HCT116 (cell line): ENCODE results near the gene RNF148. TPM values are rescaled to one million over a fixed set of nuclear protein-coding genes. Genes with fewer than 3 reads are reported as not detected.

ENCODE experiments used
- ATAC-seq: fragments of 200-7000 bp; cut with Tn5 transposase; 2 replicates; pipeline ENCODE4 v1.9.1; 2020; ENCODE audit warnings: mild to moderate bottlenecking, moderate library complexity
- BruUV-seq: library from RNA; stranded (reverse); fragments of 400-500 nt; replicated peaks from 2 replicates; lab custom pipeline; 2021; lab: Mats Ljungman, UMichigan
- CTCF ChIA-PET: fragments of 300-600 bp; sonication (Branson Sonifier 250); formaldehyde crosslinking; loops from one replicate; lab custom pipeline; 2021; ENCODE audit warnings: antibody characterized with exemption; lab: Charles Lee
- POLR2A ChIA-PET: fragments of 300-600, 350-600 bp; sonication (Branson Sonifier 250); formaldehyde crosslinking; loops from one replicate; lab custom pipeline; 2021; ENCODE audit warnings: antibody characterized with exemption; lab: Charles Lee
- RAD21 ChIA-PET, 2 experiments: fragments of 300-600 bp; sonication (Branson Sonifier 250); formaldehyde crosslinking; loops; one replicate each; lab custom pipeline; 2023; ENCODE audit warnings: low total read pairs in 2 of 2; ENCODE audit not compliant: uncharacterized antibody in 2 of 2, unreplicated experiment in 2 of 2, low non-redundant PET in 1 of 2; lab: Charles Lee
- DNase-seq: peaks from one replicate; pipeline ENCODE4 v3.0.0-alpha.2; 2010; ENCODE audit warnings: low read depth, low spot score
- H2AFZ ChIP-seq: fragments of 200-600 bp; shearing (Covaris generic), sonication (generic); 2 replicates; pipeline ENCODE4 v1.6.1; 2017; ENCODE audit warnings: low read depth, mixed run types, mixed read lengths, antibody characterized with exemption, low read length; ENCODE audit not compliant: poor library complexity, severe bottlenecking
- H3K27ac ChIP-seq: 2 replicates; pipeline ENCODE4 v1.5.1; 2012; ENCODE audit warnings: low read depth, low read length
- H3K27me3 ChIP-seq: fragments of 200-600 bp; sonication (generic); 2 replicates; pipeline ENCODE4 v1.6.1; 2016; ENCODE audit warnings: mixed run types, low read length, mixed read lengths; ENCODE audit not compliant: insufficient read depth
- H3K36me3 ChIP-seq, 2 experiments: fragments of 200-500 bp in 1 of 2; fragments of 200-600 bp in 1 of 2; sonication (Bioruptor generic) in 1 of 2; sonication (generic) in 1 of 2; 2 replicates each; pipeline versions ENCODE4 v1.5.1 to v1.6.1; 2014 to 2016; ENCODE audit warnings: low read length in 2 of 2, inconsistent platforms in 1 of 2, mixed read lengths in 1 of 2, mixed run types in 1 of 2; ENCODE audit not compliant: insufficient read depth in 2 of 2, control insufficient read depth in 1 of 2
- H3K4me1 ChIP-seq, 2 experiments: fragments of 200-600 bp in 1 of 2; sonication (generic) in 1 of 2; 2 replicates each; pipeline versions ENCODE4 v1.5.1 to v1.6.1; 2012 to 2017; ENCODE audit warnings: low read length in 2 of 2, inconsistent platforms in 1 of 2, mild to moderate bottlenecking in 1 of 2, mixed read lengths in 1 of 2, mixed run types in 1 of 2, moderate library complexity in 1 of 2; ENCODE audit not compliant: insufficient read depth in 2 of 2, control insufficient read depth in 1 of 2
- H3K4me2 ChIP-seq: fragments of 200-600 bp; sonication (generic); 2 replicates; pipeline ENCODE4 v1.6.1; 2017; ENCODE audit warnings: mixed run types, low read length, mixed read lengths
- H3K4me3 ChIP-seq, 2 experiments: fragments of 200-600 bp in 1 of 2; sonication (generic) in 1 of 2; replicated peaks in 1 of 2; 2 replicates each; pipeline ENCODE4 v1.5.1; 2011 to 2016; ENCODE audit warnings: low read length in 2 of 2, control low read depth in 1 of 2, low read depth in 1 of 2, mild to moderate bottlenecking in 1 of 2, mixed read lengths in 1 of 2, mixed run types in 1 of 2
- H3K79me2 ChIP-seq: fragments of 200-600 bp; sonication (generic); 2 replicates; pipeline ENCODE4 v1.6.1; 2017; ENCODE audit warnings: mild to moderate bottlenecking, mixed run types, low read length, moderate library complexity, mixed read lengths; ENCODE audit not compliant: insufficient read depth
- H3K9ac ChIP-seq: fragments of 200-600 bp; sonication (generic); 2 replicates; pipeline ENCODE4 v1.6.1; 2016; ENCODE audit warnings: low read length, mixed read lengths
- H3K9me2 ChIP-seq: fragments of 200-600 bp; sonication (generic), shearing (Covaris generic); 2 replicates; pipeline ENCODE4 v1.6.1; 2017; ENCODE audit warnings: mixed run types, mild to moderate bottlenecking, moderate library complexity; ENCODE audit not compliant: insufficient read depth
- H3K9me3 ChIP-seq, 2 experiments: fragments of 200-500 bp in 1 of 2; fragments of 200-600 bp in 1 of 2; sonication (Bioruptor generic) in 1 of 2; sonication (generic) in 1 of 2; 2 replicates each; pipeline ENCODE4 v1.6.1; 2014 to 2017; ENCODE audit warnings: low read length in 2 of 2, mixed read lengths in 2 of 2, inconsistent platforms in 1 of 2, low read depth in 1 of 2, mild to moderate bottlenecking in 1 of 2, mixed run types in 1 of 2, moderate library complexity in 1 of 2; ENCODE audit not compliant: control insufficient read depth in 1 of 2, insufficient read depth in 1 of 2
- H4K20me1 ChIP-seq: fragments of 200-600 bp; sonication (generic), shearing (Covaris generic); 2 replicates; pipeline ENCODE4 v1.6.1; 2017; ENCODE audit warnings: mixed run types, mild to moderate bottlenecking, moderate library complexity; ENCODE audit not compliant: insufficient read depth
- ATF3 ChIP-seq: IDR thresholded peaks from 2 replicates; pipeline ENCODE4 v1.6.1; 2012
- CTCF ChIP-seq, 3 experiments: fragments of 200-600 bp in 1 of 3; sonication (generic) in 1 of 3; IDR thresholded peaks in 2 of 3; conservative IDR thresholded peaks in 1 of 3; 2 replicates each; pipeline ENCODE4 v1.5.1; 2012 to 2017; ENCODE audit warnings: low read depth in 2 of 3, low read length in 2 of 3, antibody characterized with exemption in 1 of 3, borderline replicate concordance in 1 of 3, control low read depth in 1 of 3, mild to moderate bottlenecking in 1 of 3, mixed read lengths in 1 of 3, mixed run types in 1 of 3, moderate library complexity in 1 of 3; ENCODE audit not compliant: insufficient read depth in 1 of 3
- EGR1 ChIP-seq: IDR thresholded peaks from 2 replicates; pipeline ENCODE4 v1.6.1; 2012; ENCODE audit warnings: low read depth
- ELF1 ChIP-seq: IDR thresholded peaks from 2 replicates; pipeline ENCODE4 v1.6.1; 2012; ENCODE audit warnings: low read depth, borderline replicate concordance
- EZH2 ChIP-seq: fragments of 200-600 bp; sonication (generic); IDR thresholded peaks from 2 replicates; pipeline ENCODE4 v1.6.1; 2017; ENCODE audit warnings: antibody characterized with exemption, mixed run types
- EZH2phosphoT487 ChIP-seq: fragments of 200-600 bp; IDR thresholded peaks from 2 replicates; pipeline ENCODE4 v1.6.1; 2018; ENCODE audit warnings: antibody characterized with exemption, borderline replicate concordance
- FOSL1 ChIP-seq: IDR thresholded peaks from 2 replicates; pipeline ENCODE4 v1.6.1; 2012; ENCODE audit warnings: low read depth
- JUND ChIP-seq: IDR thresholded peaks from 2 replicates; pipeline ENCODE4 v1.6.1; 2012
- POLR2A ChIP-seq: IDR thresholded peaks from 2 replicates; pipeline ENCODE4 v1.7.0; 2011; ENCODE audit warnings: borderline replicate concordance; ENCODE audit not compliant: insufficient read depth, insufficient read length; ENCODE audit errors: extremely low read depth
- POLR2AphosphoS5 ChIP-seq: IDR thresholded peaks from 2 replicates; pipeline ENCODE4 v1.6.1; 2011; ENCODE audit warnings: mild to moderate bottlenecking, low read depth, low read length, moderate library complexity
- RAD21 ChIP-seq: IDR thresholded peaks from 2 replicates; pipeline ENCODE4 v1.6.1; 2012; ENCODE audit warnings: low read depth, mild to moderate bottlenecking
- SIN3A ChIP-seq: IDR thresholded peaks from 2 replicates; pipeline ENCODE4 v1.6.1; 2012; ENCODE audit warnings: low read depth
- TCF7L2 ChIP-seq: IDR thresholded peaks from 2 replicates; pipeline ENCODE4 v1.7.0; 2011; ENCODE audit warnings: borderline replicate concordance, inconsistent platforms; ENCODE audit not compliant: insufficient read depth, insufficient read length; ENCODE audit errors: extremely low read depth
- ZBTB33 ChIP-seq: IDR thresholded peaks from 2 replicates; pipeline ENCODE4 v1.6.1; 2011; ENCODE audit warnings: mild to moderate bottlenecking, low read length, moderate library complexity; ENCODE audit not compliant: insufficient replicate concordance; ENCODE audit errors: extremely low read depth
- intact Hi-C: fragments of 100-400 bp; cut with micrococcal nuclease; formaldehyde crosslinking; loops from 2 replicates; pipeline ENCODE4 v1.10.0; 2022
- total RNA-seq: library from RNA; stranded (reverse); gene quantifications from one replicate; pipeline ENCODE4 v1.2.1, GENCODE V29; 2021; ENCODE audit not compliant: unreplicated experiment

The RNF148 gene
- total RNA-seq, 1 experiment from 2014 or later: 0.22 TPM

- H3K9ac ChIP-seq: no peak overlapping the region
- intact Hi-C loops: no loop called here
- TF ChIP-seq CTCF (IDR thresholded peaks at IDR 0.05 in 2 of 3, conservative IDR thresholded peaks at IDR 0.05 in 1 of 3; ENCODE audit: borderline replicate concordance in 1 of 3, insufficient read depth in 1 of 3, low read depth in 2 of 3, low read length in 2 of 3) (no peak), JUND (no peak), SIN3A (no peak)
- TF ChIP-seq, all 23 proteins: peak for 0
- H3K9me3 ChIP-seq: no peaks in the 10 kb centered on the region
- H3K4me3 ChIP-seq: no peak overlapping the region
- ChIA-PET POLR2A (no interaction called here), CTCF (no interaction called here), RAD21 (no interaction called here)
- no peaks in the 10 kb centered on the region for H3K79me2 ChIP-seq
- no peak overlapping the region for H3K27ac ChIP-seq
- H2AFZ ChIP-seq: no peak overlapping the region
- BruUV-seq: no TSS peak
- no peaks in the 10 kb centered on the region; the same call in 1 of the 2 replicates for H4K20me1 ChIP-seq
- no peaks in the 10 kb centered on the region for H3K36me3 ChIP-seq
- no peaks in the 10 kb centered on the region for H3K9me2 ChIP-seq
- H3K4me1 ChIP-seq: no peaks in the 10 kb centered on the region
- DNase-seq (no peak), ATAC-seq (no peak)
- no peak overlapping the region for H3K4me2 ChIP-seq
- H3K27me3 ChIP-seq: no peaks in the 10 kb centered on the region
Observed at GRCh38 chr7:122717356-122718089, 14.8 kb upstream of the RNF148 start.

GRCh38 chr7:122715183-122715582 is 12.5 kb upstream of the RNF148 start:
- H3K9me2 ChIP-seq: no peaks in the 10 kb centered on the region
- H3K36me3 ChIP-seq: no peaks in the 10 kb centered on the region
- DNase-seq: no peak
- no TSS peak for BruUV-seq
- H3K4me2 ChIP-seq: no peak overlapping the region
- intact Hi-C loops: no loop called here
- ChIA-PET CTCF (no interaction called here), RAD21 (no interaction called here), POLR2A (no interaction called here)
- no peak for ATAC-seq
- H3K9me3 ChIP-seq: no peaks in the 10 kb centered on the region
- H3K4me3 ChIP-seq: no peak overlapping the region
- no peak overlapping the region for H2AFZ ChIP-seq
- no peaks in the 10 kb centered on the region for H3K27me3 ChIP-seq
- no peaks in the 10 kb centered on the region for H3K4me1 ChIP-seq
- H3K27ac ChIP-seq: no peak overlapping the region
- no peak overlapping the region for H3K9ac ChIP-seq
- H3K79me2 ChIP-seq: no peaks in the 10 kb centered on the region
- no peaks in the 10 kb centered on the region; the same call in 1 of the 2 replicates for H4K20me1 ChIP-seq
- no peak for TF ChIP-seq EZH2phosphoT487
- TF ChIP-seq RAD21: no peak
- TF ChIP-seq POLR2AphosphoS5: no peak
- TF ChIP-seq EZH2: no peak
- no peak for TF ChIP-seq ATF3
- TF ChIP-seq EGR1: no peak
- TF ChIP-seq JUND: no peak
- TF ChIP-seq ZBTB33: no peak
- no peak for TF ChIP-seq ELF1
- TF ChIP-seq POLR2A: no peak
- no peak for TF ChIP-seq FOSL1
- no peak for TF ChIP-seq TCF7L2
